HepG2 (cell line): ENCODE measurements around the gene PLXNB2. TPM values are rescaled to one million over a fixed set of nuclear protein-coding genes. Genes with fewer than 3 reads are reported as not detected.

Experiments used
- ATAC-seq: fragments of 200-7000 bp; cut with Tn5 transposase; 3 replicates; pipeline ENCODE4 v1.9.1; 2020; ENCODE audit warnings: mild to moderate bottlenecking, moderate library complexity
- BruUV-seq: library from RNA; stranded (reverse); fragments of 400-500 nt; replicated peaks from 2 replicates; lab custom pipeline; 2021; lab: Mats Ljungman, UMichigan
- CTCF ChIA-PET: fragments of 300-600 bp; formaldehyde crosslinking; extraction: SDS; loops from one replicate; lab custom pipeline; 2021; ENCODE audit warnings: low total read pairs, inconsistent platforms, low intra/inter-chr PET ratio; lab: Yijun Ruan, JAX
- POLR2A ChIA-PET: fragments of 350-600 bp; sonication (Branson Sonifier 250); formaldehyde crosslinking; loops from one replicate; lab custom pipeline; 2020; ENCODE audit warnings: antibody characterized with exemption, inconsistent platforms; lab: Yijun Ruan, JAX
- DNase-seq: peaks from one replicate; pipeline ENCODE4 v3.0.0-alpha.2; 2015; ENCODE audit warnings: low spot score
- FAIRE-seq: peaks from 3 replicates; lab custom pipeline; 2011; peaks lifted over from hg19 to GRCh38; lab: Jason Lieb, UNC
- H2AFZ ChIP-seq: one replicate; pipeline ENCODE4 v1.6.1; 2011; ENCODE audit warnings: low read length, inconsistent platforms
- H3K27ac ChIP-seq: fragments of 300-600 bp; 3 replicates; pipeline ENCODE4 v1.8.0; 2011; ENCODE audit warnings: mixed run types, mild to moderate bottlenecking, mixed read lengths, low read length, inconsistent platforms; ENCODE audit not compliant: insufficient read depth; ENCODE audit errors: extremely low read length
- H3K27me3 ChIP-seq, 2 experiments: fragments of 200-600 bp in 1 of 2; 2 replicates in 1 of 2; 3 replicates in 1 of 2; pipeline versions ENCODE4 v1.6.0 to v1.8.0; 2011; ENCODE audit warnings: low read length in 2 of 2, mild to moderate bottlenecking in 2 of 2, moderate library complexity in 2 of 2, inconsistent platforms in 1 of 2; ENCODE audit not compliant: insufficient read depth in 2 of 2, control insufficient read depth in 1 of 2
- H3K36me3 ChIP-seq, 2 experiments: fragments of 200-600 bp in 1 of 2; replicated peaks in 1 of 2; 2 replicates in 1 of 2; 3 replicates in 1 of 2; pipeline versions ENCODE4 v1.5.1 to v1.8.0; 2011; ENCODE audit warnings: low read length in 2 of 2, inconsistent platforms in 1 of 2; ENCODE audit not compliant: insufficient read depth in 2 of 2, control insufficient read depth in 1 of 2
- H3K4me1 ChIP-seq: 2 replicates; pipeline ENCODE4 v1.5.1; 2012; ENCODE audit warnings: low read length, inconsistent platforms; ENCODE audit not compliant: insufficient read depth
- H3K4me2 ChIP-seq: 2 replicates; pipeline ENCODE4 v1.6.0; 2011; ENCODE audit warnings: low read depth, low read length, inconsistent platforms
- H3K4me3 ChIP-seq, 3 experiments: fragments of 200-600 bp in 1 of 3; sonication (generic), shearing (Covaris generic) in 1 of 3; replicated peaks in 1 of 3; 2 replicates each; pipeline ENCODE4 v1.5.1; 2011 to 2016; ENCODE audit warnings: low read length in 3 of 3, inconsistent platforms in 2 of 3, low read depth in 2 of 3, mild to moderate bottlenecking in 2 of 3, control low read depth in 1 of 3, mixed read lengths in 1 of 3; ENCODE audit not compliant: insufficient read depth in 1 of 3
- H3K79me2 ChIP-seq: one replicate; pipeline ENCODE4 v1.6.1; 2011; ENCODE audit warnings: low read length, inconsistent platforms; ENCODE audit not compliant: insufficient read depth
- H3K9ac ChIP-seq: 2 replicates; pipeline ENCODE4 v1.6.0; 2011; ENCODE audit warnings: mild to moderate bottlenecking, low read depth, low read length, inconsistent platforms; ENCODE audit not compliant: insufficient read depth
- H3K9me3 ChIP-seq: 2 replicates; pipeline ENCODE4 v1.5.1; 2012; ENCODE audit warnings: mild to moderate bottlenecking, low read length
- H4K20me1 ChIP-seq: 2 replicates; pipeline ENCODE4 v1.6.0; 2011; ENCODE audit warnings: inconsistent platforms, mild to moderate bottlenecking, low read length, moderate library complexity; ENCODE audit not compliant: insufficient read depth
- ATF5 ChIP-seq: sonication (generic); formaldehyde crosslinking; IDR thresholded peaks from 2 replicates; pipeline ENCODE4 v1.4.0; 2020; ENCODE audit warnings: mild to moderate bottlenecking, low read depth, missing genetic modification reagents
- BATF2 ChIP-seq: sonication (generic); formaldehyde crosslinking; IDR thresholded peaks from 2 replicates; pipeline ENCODE4 v1.8.0; 2022; ENCODE audit warnings: mild to moderate bottlenecking, missing genetic modification reagents, moderate library complexity
- BCLAF1 ChIP-seq: fragments of 450-650 bp; IDR thresholded peaks from 2 replicates; pipeline ENCODE4 v1.6.1; 2017; ENCODE audit warnings: mild to moderate bottlenecking
- FOXO4 ChIP-seq: sonication (generic); formaldehyde crosslinking; conservative IDR thresholded peaks from 2 replicates; pipeline ENCODE4 v1.8.1; 2023; ENCODE audit warnings: missing genetic modification reagents
- IKZF1 ChIP-seq: fragments of 450-650 bp; IDR thresholded peaks from 2 replicates; pipeline ENCODE4 v1.7.1; 2016
- NR0B2 ChIP-seq: sonication (generic); formaldehyde crosslinking; IDR thresholded peaks from 2 replicates; pipeline ENCODE4 v1.4.0; 2020; ENCODE audit warnings: mild to moderate bottlenecking, missing genetic modification reagents
- PATZ1 ChIP-seq: sonication (generic); formaldehyde crosslinking; IDR thresholded peaks from 2 replicates; pipeline ENCODE4 v1.4.0; 2020; ENCODE audit warnings: missing genetic modification reagents
- PHF8 ChIP-seq: sonication (generic); formaldehyde crosslinking; IDR thresholded peaks from 2 replicates; pipeline ENCODE4 v1.5.0; 2020; ENCODE audit warnings: missing genetic modification reagents
- SPEN ChIP-seq: sonication (generic); formaldehyde crosslinking; IDR thresholded peaks from 2 replicates; pipeline ENCODE4 v1.5.1; 2020; ENCODE audit warnings: low read depth, mild to moderate bottlenecking, missing genetic modification reagents
- ZFP82 ChIP-seq: sonication (generic); formaldehyde crosslinking; IDR thresholded peaks from 2 replicates; pipeline ENCODE4 v1.5.1; 2020; ENCODE audit warnings: mild to moderate bottlenecking, missing genetic modification reagents, borderline replicate concordance
- ZNF317 ChIP-seq: sonication (generic); formaldehyde crosslinking; IDR thresholded peaks from 2 replicates; pipeline ENCODE4 v1.5.0; 2020; ENCODE audit warnings: mild to moderate bottlenecking, missing genetic modification reagents
- ZSCAN21 ChIP-seq: sonication (generic); formaldehyde crosslinking; IDR thresholded peaks from 2 replicates; pipeline ENCODE4 v1.8.0; 2022; ENCODE audit warnings: mild to moderate bottlenecking, missing genetic modification reagents, moderate library complexity, borderline replicate concordance
- WGBS: methylation state at CpG from one replicate; pipeline ENCODE4 v1.1.6; 2017; ENCODE audit warnings: low lambda C conversion rate; 5-methylcytosine and 5-hydroxymethylcytosine counted together
- in situ Hi-C: cut with HindIII; loops from 2 replicates; pipeline ENCODE4 v1.10.0; 2017; ENCODE audit warnings: low pct_unique_long_range_greater_than_20kb; ENCODE audit not compliant: extremely low pct_ligation_motif_present
- intact Hi-C: fragments of 100-400 bp; cut with micrococcal nuclease; formaldehyde crosslinking; loops from one replicate; pipeline ENCODE4 v1.10.0; 2022; ENCODE audit not compliant: unreplicated experiment
- polyA plus RNA-seq, 8 experiments: library from polyadenylated mRNA; depleted of rRNA in 3 of 8; stranded (reverse) in 7 of 8; unstranded in 1 of 8; fragments of >200 nt; fragmentation: Illumina TruSeq in 4 of 8; extraction: Trizol in 4 of 8; gene quantifications; 2 replicates each; pipeline versions ENCODE4 v1.2.1 to v1.2.3, GENCODE V29; 2011 to 2016; ENCODE audit warnings: low read depth in 4 of 8, missing spikeins in 1 of 8, mixed read lengths in 1 of 8; ENCODE audit not compliant: insufficient read depth in 1 of 8
- total RNA-seq, 5 experiments: library from RNA; depleted of rRNA; stranded (reverse); fragments of >200 nt; fragmentation: Illumina TruSeq; extraction: Trizol; gene quantifications; 2 replicates each; pipeline ENCODE4 v1.2.3, GENCODE V29; 2016; ENCODE audit warnings: low read depth in 1 of 5

PLXNB2 gene
- total and polyA plus RNA-seq, 2 of the 13 experiments (the other 11 are each of a cell fraction or from before 2014, with no cell fraction given) = 32.6 to 68.9 TPM

GRCh38 chr22:50250555-50251476, 56.6 kb downstream of the PLXNB2 start, which contains the start of gene HDAC10 (continued):
- peak; percentile 74 for TF ChIP-seq PHF8
- TF ChIP-seq SPEN = peak; percentile 70; the same call in 1 of the 2 replicates
- TF ChIP-seq ATF5 (CRISPR knock-in tag) = no peak
- no peak for TF ChIP-seq ZFP82 (CRISPR knock-in tag)
- no peak for TF ChIP-seq IKZF1

- Histone ChIP-seq H3K36me3 (peaks cover 4 to 9% of the 10 kb centered on the region in 2 experiments; a peak in 3 of 5 replicates), H3K27me3 (no peaks in the 10 kb centered on the region; a peak in 1 of 5 replicates), H3K4me2 (peak overlapping the region; percentile 96), H3K9ac (peak overlapping the region; percentile 84), H3K4me3 (peak overlapping the region; percentile 68 to 92 (median 84); a peak in 5 of 6 replicates), H2AFZ (no peak overlapping the region), H4K20me1 (no peaks in the 10 kb centered on the region), H3K9me3 (no peaks in the 10 kb centered on the region), H3K27ac (peak overlapping the region; percentile 76), H3K4me1 (peaks cover 49% of the 10 kb centered on the region), H3K79me2 (peaks cover 13% of the 10 kb centered on the region)
- DNase-seq = no peak
- intact Hi-C loops = no loop called here
- POLR2A ChIA-PET = interaction anchor here (1.5 to 2.3 kb wide), 8 partner anchors 9 to 275 kb away, joined by 3 to 14 read pairs (median 6); partner anchors contain the start of genes DENND6B and SCO2
- BruUV-seq = no TSS peak
- WGBS = 60% methylated on average over 5 of the region's 11 CpGs
- in situ Hi-C loops = no loop called here
- FAIRE-seq = no peak
- ATAC-seq = no peak
- CTCF ChIA-PET = interaction anchor here (1.2 kb wide), 1 partner anchor 9 kb away, joined by 4 read pairs; no protein-coding TSS in a partner anchor
- TF ChIP-seq FOXO4 = 0 out of 2 replicates have a peak, but pooled peaks have one; percentile 46
- TF ChIP-seq BCLAF1 = no peak
- no peak for TF ChIP-seq BATF2 (CRISPR knock-in tag)
- peak; percentile 22; the same call in 1 of the 2 replicates for TF ChIP-seq ZSCAN21 (CRISPR knock-in tag)
- TF ChIP-seq ZNF317 (CRISPR knock-in tag) = 0 out of 2 replicates have a peak, but pooled peaks have one; percentile 1
- 0 out of 2 replicates have a peak, but pooled peaks have one; percentile 4 for TF ChIP-seq PATZ1 (CRISPR knock-in tag)
- no peak for TF ChIP-seq NR0B2 (CRISPR knock-in tag)
Measured at GRCh38 chr22:50250249-50250554, 57.2 kb downstream of the PLXNB2 start.
